HAP-1 (cell line): Measurements from ENCODE around the gene ST6GALNAC3.

Experiments
- DNase-seq, 2 experiments: peaks; one replicate each; pipeline ENCODE4 v3.0.0-alpha.2; 2016 to 2020; ENCODE audit warnings: low spot score in 2 of 2
- H3K27me3 ChIP-seq: fragments of 250-450 bp; sonication (Bioruptor Pico); 2 replicates; pipeline ENCODE4 v1.5.1; 2020; ENCODE audit warnings: low read depth, mild to moderate bottlenecking, moderate library complexity
- H3K36me3 ChIP-seq: fragments of 250-450 bp; sonication (Bioruptor Pico); replicated peaks from 2 replicates; pipeline ENCODE4 v1.5.1; 2020; ENCODE audit warnings: mild to moderate bottlenecking
- H3K4me1 ChIP-seq: fragments of 250-450 bp; sonication (Bioruptor Pico); 2 replicates; pipeline ENCODE4 v1.5.1; 2020; ENCODE audit warnings: mild to moderate bottlenecking
- H3K4me3 ChIP-seq: fragments of 250-450 bp; sonication (Bioruptor Pico); 2 replicates; pipeline ENCODE4 v1.5.1; 2020; ENCODE audit warnings: mild to moderate bottlenecking, moderate library complexity
- H3K9me3 ChIP-seq: fragments of 250-450 bp; sonication (Bioruptor Pico); 2 replicates; pipeline ENCODE4 v1.5.1; 2020; ENCODE audit warnings: mild to moderate bottlenecking, moderate library complexity
- in situ Hi-C: fragments of 300-500 bp; cut with MboI; formaldehyde crosslinking; loops from 3 replicates; pipeline ENCODE4 v1.14.3; 2020; ENCODE audit warnings: low sequenced_read_pairs, inconsistent platforms, mixed read lengths

The ST6GALNAC3 gene

DNA sequence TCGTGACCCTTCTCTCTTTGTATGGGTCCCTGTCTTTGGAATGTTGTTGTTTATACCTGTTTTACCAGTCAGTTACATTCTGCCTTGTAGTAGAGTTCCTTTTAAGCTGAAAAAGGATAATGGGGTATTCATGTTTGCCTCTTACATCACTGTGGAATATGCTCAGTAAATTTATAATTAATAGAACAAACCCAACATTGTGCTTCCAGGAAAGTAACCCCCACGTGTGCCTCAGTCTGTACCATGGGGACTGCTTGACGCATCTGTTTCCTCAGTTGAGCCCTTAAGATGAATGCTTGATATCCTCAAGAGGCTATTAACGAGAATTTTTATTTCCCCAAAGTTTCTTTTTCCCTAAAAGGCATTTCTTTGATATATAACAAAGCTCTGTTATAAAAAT is 73.4 kb downstream of the ST6GALNAC3 start:
- Histone ChIP-seq H3K9me3 (no peaks in the 10 kb centered on the region), H3K4me1 (no peaks in the 10 kb centered on the region), H3K27me3 (peaks cover 4% of the 10 kb centered on the region), H3K4me3 (no peak overlapping the region), H3K36me3 (no peaks in the 10 kb centered on the region)
- DNase-seq, result no peak
- in situ Hi-C loops, result no loop called here

DNA sequence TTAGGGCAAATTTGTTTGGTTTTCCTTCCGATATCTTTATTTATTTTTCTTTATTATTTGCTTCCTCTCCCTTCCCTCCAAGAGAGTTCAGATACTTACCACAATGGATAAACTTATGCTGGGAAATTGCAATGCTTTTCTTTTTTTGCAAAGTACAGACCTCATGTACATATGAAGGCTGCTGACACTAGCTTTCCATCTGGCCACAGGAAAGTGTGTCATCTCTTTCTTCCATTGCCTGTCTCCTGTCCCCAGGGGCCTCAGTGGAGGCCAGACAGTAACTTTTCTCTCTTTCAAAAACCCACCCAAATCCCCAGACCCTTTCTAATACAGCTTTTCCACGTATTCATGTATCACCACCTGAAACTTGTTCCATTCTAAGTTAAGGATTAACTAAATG is 73.9 kb downstream of the ST6GALNAC3 start:
- no peak for DNase-seq
- in situ Hi-C loops, result no loop called here
- Histone ChIP-seq H3K36me3 (no peaks in the 10 kb centered on the region), H3K4me3 (no peak overlapping the region), H3K4me1 (no peaks in the 10 kb centered on the region), H3K27me3 (peaks cover 6% of the 10 kb centered on the region), H3K9me3 (no peaks in the 10 kb centered on the region)

DNA sequence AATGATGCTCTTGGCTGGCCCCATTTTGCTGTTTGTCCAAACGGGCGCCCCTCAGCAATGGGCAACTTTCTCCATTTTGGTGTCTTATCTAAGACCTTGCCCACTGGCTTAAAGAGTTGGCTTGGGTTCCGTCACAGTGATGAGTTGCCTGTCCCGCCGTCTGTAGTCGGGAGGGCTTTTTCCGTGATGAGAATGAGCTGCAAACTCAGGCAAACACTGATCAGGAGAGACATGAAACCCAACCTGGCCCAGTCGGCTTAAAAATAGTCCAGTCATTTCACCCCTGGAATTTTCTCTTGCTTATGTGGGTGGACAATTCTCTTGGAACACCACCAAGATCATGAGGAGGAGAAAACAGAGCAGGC is 79.3 kb downstream of the ST6GALNAC3 start:
- Histone ChIP-seq H3K4me1 (no peaks in the 10 kb centered on the region; the same call in 1 of the 2 replicates), H3K36me3 (no peaks in the 10 kb centered on the region), H3K4me3 (no peak overlapping the region), H3K27me3 (peaks cover 4% of the 10 kb centered on the region), H3K9me3 (no peaks in the 10 kb centered on the region)
- in situ Hi-C loops, result loop anchor here (25.0 kb wide), 1 partner anchor 983 kb away; no protein-coding TSS in a partner anchor
- no peak for DNase-seq

DNA sequence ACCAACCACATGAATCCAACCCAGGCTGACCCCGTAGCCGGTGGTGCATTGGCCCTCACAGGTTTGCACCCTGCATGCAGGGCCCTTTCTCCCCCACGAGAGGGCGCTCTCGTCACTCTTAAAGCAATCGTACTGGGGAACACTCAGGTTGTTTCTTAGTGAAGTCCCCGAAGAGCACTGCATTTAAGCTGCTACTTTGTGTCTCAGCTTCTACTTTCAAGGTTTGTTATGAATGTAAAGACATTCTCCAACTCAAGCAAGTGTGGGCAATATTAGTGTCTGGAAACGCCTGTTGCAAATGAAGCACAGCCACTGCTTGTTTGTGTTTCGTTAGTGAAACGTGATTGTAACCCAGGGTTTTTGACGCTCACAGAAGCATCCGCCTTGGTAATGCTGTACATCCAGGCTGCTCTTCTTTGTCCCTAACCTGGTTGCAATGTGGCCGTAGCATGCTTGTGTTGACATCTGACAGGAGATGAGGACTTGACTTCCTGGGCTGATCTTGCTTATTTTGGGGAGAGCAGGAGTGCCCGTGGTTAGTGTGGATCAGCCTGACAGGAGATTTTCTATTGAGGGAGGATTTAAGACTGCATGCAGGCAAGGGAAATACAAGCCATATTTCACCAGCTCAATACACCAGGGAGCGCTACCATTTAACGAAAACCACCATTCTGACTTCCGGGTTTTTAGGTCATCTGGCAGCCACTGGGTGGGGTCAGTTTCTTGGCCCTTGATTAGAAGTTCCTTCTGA is 79.8 kb downstream of the ST6GALNAC3 start:
- DNase-seq, result peak; percentile 48 to 78
- Histone ChIP-seq H3K27me3 (peaks cover 4% of the 10 kb centered on the region), H3K4me3 (no peak overlapping the region), H3K9me3 (no peaks in the 10 kb centered on the region), H3K36me3 (no peaks in the 10 kb centered on the region), H3K4me1 (no peaks in the 10 kb centered on the region; the same call in 1 of the 2 replicates)
- in situ Hi-C loops, result loop anchor here (25.0 kb wide), 1 partner anchor 983 kb away; no protein-coding TSS in a partner anchor

DNA sequence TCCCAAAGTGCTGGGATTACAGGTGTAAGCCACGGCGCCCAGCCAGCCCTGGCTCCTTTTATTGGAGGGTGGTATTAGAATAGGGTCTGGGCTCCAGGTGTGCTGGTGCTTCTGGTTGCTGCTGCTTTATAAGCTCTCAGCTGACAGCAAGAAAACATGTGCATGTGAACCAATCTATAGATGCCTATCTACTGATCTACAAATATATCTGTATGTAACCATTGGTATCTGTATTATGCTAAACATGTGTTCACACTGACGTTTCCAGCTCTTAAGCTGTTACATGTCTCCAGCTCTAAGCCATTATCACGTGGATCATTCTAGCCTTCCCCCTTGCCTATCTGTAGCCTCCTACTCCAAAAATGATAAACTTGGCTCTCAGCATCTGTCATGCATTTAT is 82.4 kb downstream of the ST6GALNAC3 start:
- no peaks in the 10 kb centered on the region; the same call in 1 of the 2 replicates for H3K4me1 ChIP-seq
- no peak for DNase-seq
- in situ Hi-C loops, result loop anchor here (25.0 kb wide), 1 partner anchor 980 kb away; no protein-coding TSS in a partner anchor
- H3K9me3 ChIP-seq, result no peaks in the 10 kb centered on the region
- no peaks in the 10 kb centered on the region for H3K36me3 ChIP-seq
- peaks cover 4% of the 10 kb centered on the region for H3K27me3 ChIP-seq
- no peak overlapping the region for H3K4me3 ChIP-seq

DNA sequence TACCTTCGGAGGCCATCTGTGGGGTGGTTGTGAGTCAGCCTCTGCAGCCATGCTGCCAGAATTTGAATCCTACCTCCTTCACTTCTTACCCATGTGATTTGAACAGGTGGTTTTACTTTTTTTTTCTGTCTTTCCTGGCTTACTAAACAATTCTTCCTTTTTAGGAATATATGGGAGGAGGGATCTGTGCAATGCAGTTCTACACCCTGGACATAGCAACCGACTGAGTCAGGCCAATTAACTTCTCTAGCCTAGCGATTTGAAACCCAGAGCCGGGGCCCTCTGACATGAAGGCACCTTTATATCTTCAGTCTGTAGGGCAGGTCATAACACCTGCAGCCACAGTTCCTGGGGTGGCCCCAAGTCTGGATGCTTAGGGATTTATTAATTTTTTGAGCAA is 83.6 kb downstream of the ST6GALNAC3 start:
- no peak for DNase-seq
- H3K4me1 ChIP-seq, result no peaks in the 10 kb centered on the region; the same call in 1 of the 2 replicates
- H3K27me3 ChIP-seq, result peaks cover under 1% of the 10 kb centered on the region; the same call in 1 of the 2 replicates
- H3K4me3 ChIP-seq, result no peak overlapping the region
- no peaks in the 10 kb centered on the region for H3K36me3 ChIP-seq
- in situ Hi-C loops, result loop anchor here (25.0 kb wide), 1 partner anchor 979 kb away; no protein-coding TSS in a partner anchor
- H3K9me3 ChIP-seq, result no peaks in the 10 kb centered on the region

DNA sequence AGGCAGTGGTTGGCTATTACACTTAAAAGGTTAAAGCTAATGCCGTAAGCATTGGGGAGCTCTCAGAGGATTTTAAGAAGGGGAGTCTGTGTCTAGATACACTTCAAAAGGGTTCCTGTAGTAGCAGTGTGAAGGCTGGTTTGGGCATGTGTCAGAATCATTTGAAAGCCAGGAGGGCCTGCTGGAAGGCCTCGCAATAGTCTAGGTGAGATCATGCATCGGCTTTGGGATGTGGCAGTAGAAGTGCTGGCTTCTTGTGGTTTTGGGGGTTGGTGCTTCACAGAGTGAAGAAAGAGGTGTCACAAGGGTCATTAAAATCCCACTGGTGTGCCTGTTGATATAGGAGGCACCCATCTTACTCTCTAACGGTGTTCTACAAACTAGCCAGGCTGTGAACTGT is 85.7 kb downstream of the ST6GALNAC3 start:
- no peak for DNase-seq
- Histone ChIP-seq H3K4me3 (no peak overlapping the region), H3K27me3 (no peaks in the 10 kb centered on the region), H3K4me1 (no peaks in the 10 kb centered on the region), H3K9me3 (no peaks in the 10 kb centered on the region), H3K36me3 (no peaks in the 10 kb centered on the region)
- in situ Hi-C loops, result loop anchor here (25.0 kb wide), 1 partner anchor 977 kb away; no protein-coding TSS in a partner anchor

DNA sequence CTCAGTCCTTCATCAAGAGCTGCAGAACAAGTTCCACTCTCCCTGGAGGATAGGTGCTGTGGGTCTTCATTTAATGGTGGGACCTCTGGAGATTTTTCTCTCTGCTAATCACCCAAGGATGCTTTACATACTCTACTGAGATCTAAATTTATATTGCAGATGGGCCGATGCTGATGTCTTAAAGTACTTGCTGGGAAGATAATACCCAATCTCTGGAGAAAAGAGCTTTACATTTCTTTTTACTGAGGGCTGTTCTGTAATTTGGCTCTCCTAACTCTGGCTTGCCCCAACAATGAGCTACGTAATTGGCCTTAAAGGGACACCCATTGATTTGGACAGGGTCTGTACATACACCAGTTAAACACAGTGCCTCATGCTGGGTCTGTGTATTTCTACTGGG is 86.9 kb downstream of the ST6GALNAC3 start:
- no peaks in the 10 kb centered on the region for H3K9me3 ChIP-seq
- H3K27me3 ChIP-seq, result no peaks in the 10 kb centered on the region
- no peak for DNase-seq
- no peaks in the 10 kb centered on the region for H3K4me1 ChIP-seq
- in situ Hi-C loops, result loop anchor here (25.0 kb wide), 1 partner anchor 976 kb away; no protein-coding TSS in a partner anchor
- H3K36me3 ChIP-seq, result no peaks in the 10 kb centered on the region
- no peak overlapping the region for H3K4me3 ChIP-seq

DNA sequence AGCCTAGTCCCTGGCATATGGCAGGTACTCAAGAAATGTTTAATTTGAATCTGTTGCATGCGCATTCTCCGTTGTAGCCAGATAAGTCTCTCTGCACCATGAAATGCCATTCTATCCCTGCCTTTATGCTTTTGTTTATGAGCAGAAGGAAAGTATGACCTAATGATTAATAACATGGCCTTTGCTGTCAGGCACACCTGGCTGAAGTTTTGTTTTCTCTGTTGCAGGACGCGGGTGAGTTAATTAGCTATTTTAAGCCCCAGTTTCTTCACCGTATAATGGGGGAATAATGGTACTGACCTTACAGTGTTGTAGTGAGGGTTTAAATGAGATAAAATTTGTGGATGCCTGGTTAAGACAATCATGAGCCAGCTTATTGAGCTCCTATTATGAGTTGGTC is 87.7 kb downstream of the ST6GALNAC3 start:
- Histone ChIP-seq H3K27me3 (no peaks in the 10 kb centered on the region), H3K9me3 (no peaks in the 10 kb centered on the region), H3K4me3 (no peak overlapping the region), H3K4me1 (no peaks in the 10 kb centered on the region), H3K36me3 (no peaks in the 10 kb centered on the region)
- DNase-seq, result no peak
- in situ Hi-C loops, result loop anchor here (25.0 kb wide), 1 partner anchor 975 kb away; no protein-coding TSS in a partner anchor

DNA sequence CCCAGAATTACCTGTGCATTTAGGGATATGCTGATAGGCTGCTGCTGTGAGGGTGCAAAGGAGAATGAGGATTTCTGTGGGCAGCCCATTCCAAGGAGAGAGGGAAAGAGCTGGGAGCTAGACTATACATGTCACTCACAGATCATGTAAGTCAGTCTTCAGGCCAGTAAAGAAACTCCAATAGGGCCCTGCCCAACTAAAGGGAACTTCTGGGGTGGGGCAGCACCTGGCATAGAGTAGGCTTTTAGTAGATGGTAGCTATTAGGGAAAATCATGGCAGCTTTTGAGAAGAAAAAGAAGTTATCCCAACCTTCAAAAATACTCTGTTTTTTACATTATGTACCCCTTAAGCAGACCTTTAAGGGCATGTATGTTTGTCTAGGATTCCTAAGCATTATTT is 89.6 kb downstream of the ST6GALNAC3 start:
- no peak for DNase-seq
- in situ Hi-C loops, result loop anchor here (25.0 kb wide), 1 partner anchor 973 kb away; no protein-coding TSS in a partner anchor
- H3K4me3 ChIP-seq, result no peak overlapping the region
- H3K27me3 ChIP-seq, result no peaks in the 10 kb centered on the region
- no peaks in the 10 kb centered on the region for H3K4me1 ChIP-seq
- no peaks in the 10 kb centered on the region for H3K9me3 ChIP-seq
- H3K36me3 ChIP-seq, result no peaks in the 10 kb centered on the region

DNA sequence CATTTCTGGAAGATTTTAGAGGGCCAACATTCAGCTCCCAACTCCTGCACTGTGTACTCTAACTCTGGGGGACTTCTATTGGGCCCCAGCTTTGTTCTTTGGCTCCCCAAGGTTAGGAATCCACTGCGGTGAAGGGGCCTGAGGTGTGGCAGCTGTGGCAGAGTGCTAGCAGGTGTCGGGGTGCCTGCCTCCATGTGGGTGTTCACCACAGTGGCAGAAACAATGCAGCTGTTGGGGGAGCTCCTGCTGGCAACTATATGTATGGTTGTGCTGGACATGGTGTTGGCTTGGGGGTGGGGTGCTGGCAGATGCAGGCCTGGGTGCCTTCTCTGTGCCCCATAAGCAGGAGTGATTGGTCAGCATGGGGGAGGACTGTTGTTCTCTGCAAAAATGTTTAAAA is 95.5 kb downstream of the ST6GALNAC3 start:
- in situ Hi-C loops, result loop anchor here (25.0 kb wide), 1 partner anchor 967 kb away; no protein-coding TSS in a partner anchor
- no peak for DNase-seq
- H3K4me1 ChIP-seq, result no peaks in the 10 kb centered on the region
- no peaks in the 10 kb centered on the region for H3K9me3 ChIP-seq
- H3K36me3 ChIP-seq, result no peaks in the 10 kb centered on the region
- H3K27me3 ChIP-seq, result no peaks in the 10 kb centered on the region
- H3K4me3 ChIP-seq, result no peak overlapping the region

DNA sequence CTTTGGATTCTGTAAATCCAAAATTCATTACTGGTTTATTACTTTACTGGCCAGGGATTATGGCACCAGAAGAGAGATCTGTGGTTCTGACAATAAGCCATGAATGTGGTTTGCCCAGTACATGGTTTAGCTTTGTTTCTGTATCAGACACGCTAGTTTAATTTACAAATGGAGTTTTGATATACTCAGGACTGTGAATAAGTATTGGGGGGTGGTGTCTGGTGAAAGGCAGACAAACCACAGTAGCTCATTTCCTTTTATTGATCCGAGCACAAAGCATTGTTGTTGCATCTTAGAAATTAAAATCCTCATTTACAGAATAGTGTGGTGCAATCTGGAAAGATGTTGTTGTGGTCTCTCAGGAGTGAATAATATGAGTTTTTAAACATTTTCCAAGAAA is 96.0 kb downstream of the ST6GALNAC3 start:
- Histone ChIP-seq H3K9me3 (no peaks in the 10 kb centered on the region), H3K27me3 (no peaks in the 10 kb centered on the region), H3K36me3 (no peaks in the 10 kb centered on the region), H3K4me3 (no peak overlapping the region), H3K4me1 (no peaks in the 10 kb centered on the region)
- in situ Hi-C loops, result loop anchor here (25.0 kb wide), 1 partner anchor 967 kb away; no protein-coding TSS in a partner anchor
- no peak for DNase-seq

DNA sequence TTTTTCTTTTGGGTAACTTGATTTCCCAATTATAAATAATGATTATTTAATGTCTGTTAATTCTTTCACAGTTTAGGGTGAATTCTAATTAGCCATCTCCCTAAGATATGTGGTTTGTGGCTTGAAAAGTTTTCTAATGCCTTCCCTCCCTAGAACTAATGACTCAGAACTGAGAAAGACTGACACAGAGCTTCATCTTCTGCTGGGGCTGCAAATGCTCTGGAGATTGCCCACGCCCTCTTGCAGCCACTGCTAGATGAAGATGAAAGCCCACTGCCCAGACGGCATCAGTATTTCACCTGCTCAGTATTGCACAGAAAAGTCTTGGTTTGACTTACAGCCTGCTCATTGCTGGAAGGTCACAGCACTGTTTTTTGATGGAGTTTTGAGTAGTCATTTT is 101.5 kb downstream of the ST6GALNAC3 start:
- no peak for DNase-seq
- in situ Hi-C loops, result no loop called here
- no peaks in the 10 kb centered on the region for H3K36me3 ChIP-seq
- H3K27me3 ChIP-seq, result no peaks in the 10 kb centered on the region
- H3K4me3 ChIP-seq, result no peak overlapping the region
- no peaks in the 10 kb centered on the region for H3K4me1 ChIP-seq
- H3K9me3 ChIP-seq, result no peaks in the 10 kb centered on the region

DNA sequence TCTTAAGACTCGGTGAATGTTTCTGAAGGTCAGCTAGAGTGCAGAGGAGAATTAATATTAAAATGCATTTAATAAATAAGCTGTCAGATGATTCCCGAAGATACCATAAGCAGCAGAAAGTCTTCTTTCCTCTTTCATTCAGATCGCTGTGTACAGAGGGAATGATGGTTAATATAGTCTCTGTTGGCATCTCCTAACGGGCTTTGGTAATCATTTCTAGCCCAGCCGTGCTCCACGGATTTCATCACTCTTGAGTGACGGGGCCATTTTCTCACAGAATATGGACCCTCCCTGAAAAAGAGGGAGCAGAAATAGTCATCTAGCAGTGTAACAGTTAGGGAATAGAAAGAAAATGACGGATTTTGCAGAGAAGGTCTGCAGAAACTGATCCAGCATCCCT is 103.1 kb downstream of the ST6GALNAC3 start:
- in situ Hi-C loops, result no loop called here
- no peaks in the 10 kb centered on the region for H3K4me1 ChIP-seq
- H3K27me3 ChIP-seq, result no peaks in the 10 kb centered on the region
- no peak overlapping the region for H3K4me3 ChIP-seq
- H3K36me3 ChIP-seq, result no peaks in the 10 kb centered on the region
- H3K9me3 ChIP-seq, result no peaks in the 10 kb centered on the region
- no peak for DNase-seq
